LNCaP clone FGC (cell line): ENCODE data around the gene TARM1.

Source experiments
- DNase-seq: peaks from one replicate; pipeline ENCODE4 v3.0.0-alpha.2; 2011; ENCODE audit warnings: low read depth
- H3K4me3 ChIP-seq: 2 replicates; pipeline ENCODE4 v1.5.1; 2011; ENCODE audit warnings: mild to moderate bottlenecking, low read depth, low read length, control low read depth
- CTCF ChIP-seq: IDR thresholded peaks from 2 replicates; pipeline ENCODE4 v1.5.1; 2012; ENCODE audit warnings: mild to moderate bottlenecking; ENCODE audit not compliant: control insufficient read depth, insufficient read depth; ENCODE audit errors: extremely low read depth

The TARM1 gene

GRCh38 chr19:54124393-54124792, 43.2 kb upstream of the TARM1 start:
- no peak for DNase-seq
- no peak overlapping the region for H3K4me3 ChIP-seq
- no peak for TF ChIP-seq CTCF

GRCh38 chr19:54123682-54124081, 42.5 kb upstream of the TARM1 start:
- TF ChIP-seq CTCF, result no peak
- H3K4me3 ChIP-seq, result no peak overlapping the region
- DNase-seq, result no peak

GRCh38 chr19:54121259-54121658, 40.1 kb upstream of the TARM1 start:
- H3K4me3 ChIP-seq, result no peak overlapping the region
- TF ChIP-seq CTCF, result no peak
- DNase-seq, result no peak

- TF ChIP-seq CTCF, result no peak
- peak within 1 kb of the TSS; percentile 100 for H3K4me3 ChIP-seq
- peak; percentile 96 for DNase-seq
Measured at GRCh38 chr19:54115109-54116063, 34.2 kb upstream of the TARM1 start, which contains the start of the genes PRPF31 and TFPT. Gene PRPF31, plus strand, starts transcription at chr19:54115754. Its CDS starts 2,525 bp downstream, at chr19:54118279. Gene TFPT, minus strand, starts transcription at chr19:54115657. Its CDS starts 388 bp downstream, at chr19:54115269.

- peak overlapping the region; percentile 100 for H3K4me3 ChIP-seq
- DNase-seq, result peak; percentile 11
- no peak for TF ChIP-seq CTCF
Measured at GRCh38 chr19:54114340-54115108, 33.4 kb upstream of the TARM1 start.

GRCh38 chr19:54109651-54110050, 28.5 kb upstream of the TARM1 start:
- no peak for TF ChIP-seq CTCF
- no peak for DNase-seq
- H3K4me3 ChIP-seq, result no peak overlapping the region
